Stimulated activated CD4-positive, alpha-beta T cell treated with anti-CD3 and anti-CD28 coated beads, Interleukin-2, amount 100 ng/mL, for 4 hours (primary cell): ENCODE measurements around the gene SLC6A18.

Experiments used
- DNase-seq: peaks from one replicate; pipeline ENCODE4 v3.0.0-alpha.2; 2020; ENCODE audit warnings: low read depth

Gene SLC6A18, protein sequence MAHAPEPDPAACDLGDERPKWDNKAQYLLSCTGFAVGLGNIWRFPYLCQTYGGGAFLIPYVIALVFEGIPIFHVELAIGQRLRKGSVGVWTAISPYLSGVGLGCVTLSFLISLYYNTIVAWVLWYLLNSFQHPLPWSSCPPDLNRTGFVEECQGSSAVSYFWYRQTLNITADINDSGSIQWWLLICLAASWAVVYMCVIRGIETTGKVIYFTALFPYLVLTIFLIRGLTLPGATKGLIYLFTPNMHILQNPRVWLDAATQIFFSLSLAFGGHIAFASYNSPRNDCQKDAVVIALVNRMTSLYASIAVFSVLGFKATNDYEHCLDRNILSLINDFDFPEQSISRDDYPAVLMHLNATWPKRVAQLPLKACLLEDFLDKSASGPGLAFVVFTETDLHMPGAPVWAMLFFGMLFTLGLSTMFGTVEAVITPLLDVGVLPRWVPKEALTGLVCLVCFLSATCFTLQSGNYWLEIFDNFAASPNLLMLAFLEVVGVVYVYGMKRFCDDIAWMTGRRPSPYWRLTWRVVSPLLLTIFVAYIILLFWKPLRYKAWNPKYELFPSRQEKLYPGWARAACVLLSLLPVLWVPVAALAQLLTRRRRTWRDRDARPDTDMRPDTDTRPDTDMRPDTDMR

DNA sequence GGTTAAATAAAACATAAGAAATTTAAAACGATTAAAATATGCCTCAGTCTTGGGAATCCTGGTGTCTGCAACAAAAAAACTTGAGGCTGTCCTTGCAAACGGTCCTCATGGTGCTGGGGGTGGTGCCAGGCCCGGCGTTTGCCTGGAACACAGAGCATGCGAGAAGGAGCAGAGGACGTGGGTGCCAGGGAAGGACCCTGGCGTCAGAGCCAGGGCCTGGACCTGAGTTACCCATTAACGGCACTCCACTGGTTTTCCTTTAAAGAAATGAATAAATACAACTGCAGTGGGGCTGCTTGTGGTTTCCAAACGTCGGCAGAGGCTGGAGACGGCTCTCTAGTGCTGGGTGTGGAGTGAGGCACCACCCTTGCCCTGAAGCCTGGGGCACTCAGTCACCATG is at the start of gene SLC6A18:
TSS of gene SLC6A18 (plus strand) at position 301 of the 400 bp plus-strand sequence. CDS start at position 398, 97 bp downstream.
- no peak for DNase-seq

DNA sequence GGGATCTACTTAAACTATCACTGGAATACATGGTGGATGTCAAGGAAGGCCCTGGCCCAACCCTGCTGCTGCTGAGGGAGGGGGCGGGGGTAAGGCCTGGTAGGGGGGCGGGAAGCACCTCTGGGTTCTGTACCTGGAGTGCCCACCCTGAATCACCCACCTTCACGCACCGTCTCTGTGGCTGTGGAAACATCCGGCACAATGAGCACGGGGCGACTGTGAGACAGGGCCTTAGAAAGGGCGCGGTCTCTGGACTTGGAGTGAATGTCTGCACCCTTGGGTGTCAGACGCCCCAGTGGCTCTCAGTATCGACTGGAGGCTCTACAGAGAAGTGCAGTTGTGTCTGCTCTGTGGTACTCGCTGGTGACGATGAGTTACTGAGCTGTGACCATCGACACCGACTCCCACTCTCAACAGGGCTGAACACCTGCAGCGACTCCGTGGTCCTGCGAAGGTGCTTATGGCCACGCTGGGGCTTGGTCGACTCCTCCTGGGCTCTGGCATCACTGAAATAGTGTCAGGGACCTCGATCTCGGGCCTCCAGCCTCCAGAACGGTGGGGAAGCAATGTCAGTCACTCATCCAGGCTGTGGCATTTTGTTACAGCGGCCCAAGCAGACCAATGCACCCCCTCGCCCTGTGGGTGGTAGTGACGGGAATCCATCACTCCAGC is 49.2 kb upstream of the SLC6A18 start:
- DNase-seq = no peak

DNA sequence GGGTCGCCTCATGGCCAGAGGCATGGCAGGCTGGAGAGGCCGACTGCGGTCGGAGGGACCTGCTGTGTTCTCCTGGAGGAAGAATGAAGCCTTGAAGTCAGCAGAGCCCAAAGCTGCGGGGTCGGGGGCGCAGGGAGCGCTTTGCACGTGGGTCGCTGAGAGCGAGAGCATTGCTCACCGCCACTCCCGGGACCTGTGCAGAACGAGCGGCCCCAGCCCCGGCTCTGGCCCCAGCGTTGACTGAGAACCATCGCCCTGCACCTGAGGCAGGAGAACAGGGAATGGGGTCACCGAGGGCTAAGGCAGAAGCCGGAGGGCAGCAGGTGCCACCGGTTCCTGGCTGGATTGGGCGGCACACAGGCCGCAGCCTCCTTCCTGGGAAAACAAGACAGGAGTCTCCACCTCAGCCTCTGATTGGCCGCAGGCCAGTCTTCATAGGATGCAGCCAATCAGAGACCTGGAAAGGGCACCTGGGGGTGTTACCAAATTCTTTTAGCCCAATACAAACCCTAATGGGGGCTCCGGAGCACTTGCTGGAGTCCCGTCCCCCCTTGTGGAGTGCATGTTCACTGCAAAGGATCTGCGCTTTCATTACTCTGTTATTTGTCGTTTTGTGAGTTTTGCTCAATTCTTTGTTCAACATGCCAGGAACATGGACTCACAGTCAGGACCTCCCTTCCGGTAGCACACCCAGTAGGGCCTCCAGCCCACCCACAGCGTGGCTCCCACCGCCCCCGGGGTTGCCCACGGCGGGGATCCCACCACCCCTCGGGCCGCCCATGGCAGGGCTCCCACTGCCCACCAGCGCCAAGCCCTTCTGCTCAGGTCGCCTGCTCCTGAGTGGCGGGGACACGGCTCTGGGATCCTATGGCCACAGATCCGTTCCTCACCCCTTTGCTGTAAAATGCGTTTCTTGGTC is 48.4 kb upstream of the SLC6A18 start:
- DNase-seq = no peak

DNA sequence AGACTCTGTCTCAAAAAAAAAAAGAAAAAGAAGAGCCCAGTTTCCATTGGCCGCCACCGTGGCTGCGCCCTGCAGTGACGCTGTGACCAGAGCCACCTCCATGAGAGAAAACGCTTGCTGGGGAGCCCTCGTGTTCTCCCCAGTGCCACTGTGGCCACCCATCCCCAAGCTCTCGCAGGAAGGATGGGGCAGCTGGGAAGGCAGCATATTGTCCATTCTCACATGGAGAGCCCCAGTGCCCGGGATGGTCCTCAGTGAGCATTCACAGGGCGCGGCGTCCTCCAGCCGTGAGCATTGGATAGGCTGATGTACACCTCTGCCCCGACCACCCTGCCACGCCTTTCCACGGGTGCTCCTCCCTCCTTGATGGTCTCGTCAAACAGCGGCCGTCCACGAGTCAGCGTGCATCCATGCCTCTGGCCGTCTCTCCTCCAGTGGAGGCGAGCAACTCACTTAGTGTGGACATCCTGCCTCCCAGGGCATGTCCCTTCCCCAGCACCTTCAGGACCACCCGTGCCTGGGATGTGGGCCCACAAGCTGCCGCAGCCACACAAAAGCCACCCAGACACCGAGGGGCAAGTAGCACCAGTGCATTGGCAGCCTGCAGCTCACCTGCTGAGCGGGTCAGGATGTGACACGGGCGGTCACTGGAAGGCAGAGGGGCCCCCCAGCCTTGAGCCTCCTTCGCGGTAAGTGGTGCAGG is 47.2 kb upstream of the SLC6A18 start:
- no peak for DNase-seq

DNA sequence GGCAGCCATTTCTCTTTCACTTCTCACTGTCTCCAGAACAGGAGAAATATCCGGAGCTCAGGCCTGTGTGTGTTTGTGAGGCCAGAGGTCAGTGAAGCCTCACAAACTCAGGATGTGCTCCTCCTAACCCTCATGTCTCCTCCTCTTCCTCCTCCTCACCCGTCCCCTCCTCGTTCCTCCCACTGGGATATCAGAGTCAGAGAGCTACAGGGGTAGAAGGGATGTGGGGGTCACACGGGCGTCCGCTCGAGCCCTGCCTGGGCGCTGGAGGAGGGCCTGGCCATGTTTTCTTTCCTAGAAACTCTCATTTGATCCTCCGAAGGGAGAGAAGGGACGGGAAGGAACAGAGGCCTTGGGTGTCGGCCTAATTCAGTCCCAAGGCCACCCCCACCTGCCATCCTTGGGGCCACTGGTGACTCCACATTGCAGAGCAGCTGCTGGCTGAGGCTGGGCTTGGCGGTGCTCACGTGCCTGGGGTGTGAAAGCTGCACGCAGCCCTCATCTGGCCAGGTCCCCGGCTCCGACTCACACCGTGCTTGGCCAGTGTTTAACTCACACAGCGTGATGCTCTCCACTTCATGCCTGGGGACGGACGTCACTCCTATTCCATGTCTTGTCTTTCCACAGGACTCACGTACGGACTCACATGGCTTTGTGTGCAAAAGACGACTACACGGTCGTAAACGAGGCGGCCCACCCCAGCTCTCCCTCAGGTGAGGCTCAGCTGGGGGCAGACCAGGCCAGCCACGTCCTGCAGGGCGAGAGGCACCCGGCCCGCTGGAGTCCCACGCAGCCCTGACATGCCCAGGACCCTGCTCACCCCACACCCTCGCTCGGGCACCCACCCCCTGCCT is 46.4 kb upstream of the SLC6A18 start:
- no peak for DNase-seq

DNA sequence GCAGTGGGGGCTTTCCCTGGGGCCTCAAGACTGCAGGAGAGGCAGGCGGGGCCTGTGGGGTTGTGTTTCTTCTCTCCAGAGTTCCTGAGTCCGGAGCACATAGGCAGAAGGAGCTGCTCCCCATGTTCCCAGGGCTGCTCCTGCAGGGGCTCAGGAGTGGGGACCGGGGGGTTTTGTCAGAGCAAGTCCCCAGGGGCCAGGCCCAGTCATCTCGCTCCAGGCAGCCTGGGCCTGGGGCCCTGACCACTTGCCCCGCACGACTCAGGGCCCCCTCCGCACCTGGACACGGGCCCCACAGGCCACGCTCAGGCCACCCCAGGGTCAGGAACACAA is 45.8 kb upstream of the SLC6A18 start:
- no peak for DNase-seq

DNA sequence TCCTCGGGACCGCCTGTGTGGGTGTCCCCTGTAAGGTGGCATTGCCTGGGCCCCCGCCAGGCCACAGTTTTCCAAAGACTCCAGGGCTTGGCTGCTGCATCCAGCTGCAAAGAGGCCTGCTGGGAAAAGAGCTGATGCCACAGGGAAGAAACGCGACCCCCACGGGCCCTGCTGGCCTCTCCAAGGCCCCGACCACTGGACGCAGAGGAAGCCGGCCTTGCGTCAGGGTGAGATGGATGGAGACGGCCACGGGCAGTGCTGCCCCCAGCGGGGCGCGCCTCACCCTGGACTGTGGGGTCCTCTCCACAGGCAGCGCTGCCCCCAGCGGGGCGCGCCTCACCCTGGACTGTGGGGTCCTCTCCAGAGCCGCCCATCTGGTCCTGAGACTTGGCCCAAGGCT is 45.1 kb upstream of the SLC6A18 start:
- DNase-seq = no peak

DNA sequence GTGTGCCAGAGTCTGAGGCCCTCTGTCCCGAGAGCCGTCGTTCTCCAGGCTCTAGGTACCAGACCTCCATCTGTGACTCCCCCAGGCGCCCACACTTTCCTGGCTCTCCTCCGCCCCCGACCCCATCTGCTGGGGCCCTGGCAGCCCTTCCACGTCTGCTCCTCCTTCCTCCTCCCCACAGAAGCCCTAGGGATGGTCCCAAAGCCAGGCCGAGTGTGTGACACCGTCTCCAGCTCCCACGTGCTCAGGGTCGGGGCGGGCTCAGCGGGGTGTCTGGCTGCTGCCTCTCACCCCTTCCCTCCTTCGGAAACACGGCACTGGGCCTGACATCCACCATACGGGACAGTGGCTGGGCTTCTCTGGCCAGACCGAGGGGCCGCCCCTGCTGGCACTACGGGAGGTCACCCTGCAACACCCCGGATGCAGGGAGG is 44.3 kb upstream of the SLC6A18 start:
- no peak for DNase-seq

DNA sequence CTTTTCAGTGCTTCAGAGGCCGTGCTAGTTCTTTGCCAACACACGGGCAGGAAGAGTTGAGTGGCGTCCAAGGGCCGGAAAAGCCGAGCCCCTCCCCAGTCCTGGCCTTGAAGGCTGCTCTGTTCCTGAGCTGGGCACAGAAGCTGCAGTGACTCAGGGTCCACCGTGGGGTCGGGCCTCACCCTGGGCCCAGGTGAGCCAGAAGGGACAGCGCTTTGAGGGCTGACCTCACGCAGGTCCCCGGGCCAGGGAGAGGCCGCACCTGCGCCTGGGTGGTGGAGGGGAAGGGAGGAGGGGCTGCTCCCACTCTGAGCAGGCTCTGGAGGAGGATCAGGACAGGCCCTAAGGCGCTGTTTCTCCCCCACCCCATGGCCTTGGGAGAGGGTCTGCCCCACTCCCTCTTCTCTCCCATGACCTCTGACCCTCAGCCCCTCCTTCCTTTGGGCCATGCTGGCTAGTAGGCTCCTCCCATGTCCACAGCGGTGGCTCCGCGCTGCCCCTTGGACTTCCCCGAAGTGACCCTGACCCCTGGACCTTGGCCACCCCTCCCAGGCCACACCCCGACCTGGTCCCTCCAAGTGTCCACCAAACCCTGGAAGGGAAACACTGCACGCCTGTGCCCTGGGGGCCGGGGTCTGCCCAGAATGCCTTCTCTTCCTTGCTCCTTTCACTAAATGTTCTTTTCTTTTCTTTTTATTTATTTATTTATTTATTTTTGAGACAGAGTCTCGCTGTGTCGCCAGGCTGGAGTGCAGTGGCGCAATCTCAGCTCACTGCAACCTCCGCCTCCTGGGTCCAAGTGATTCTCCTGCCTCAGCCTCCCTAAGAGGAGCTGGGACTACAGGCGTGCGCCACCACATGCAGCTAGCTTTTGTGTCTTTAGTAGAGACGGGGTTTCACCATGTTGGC is 43.5 kb upstream of the SLC6A18 start:
- DNase-seq = no peak

DNA sequence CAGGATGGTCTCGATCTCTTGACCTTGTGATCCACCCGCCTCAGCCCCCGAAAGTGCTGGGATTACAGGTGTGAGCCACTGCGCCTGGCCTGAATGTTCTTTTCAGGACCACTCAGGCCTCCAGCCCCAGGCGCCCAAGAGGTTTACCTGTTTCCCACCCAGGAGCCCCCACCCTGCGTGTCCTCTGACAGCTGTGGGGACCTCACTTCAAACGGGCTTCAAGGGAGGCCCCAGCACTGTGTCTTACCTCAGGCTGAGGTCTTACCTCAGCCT is 42.9 kb upstream of the SLC6A18 start:
- no peak for DNase-seq

DNA sequence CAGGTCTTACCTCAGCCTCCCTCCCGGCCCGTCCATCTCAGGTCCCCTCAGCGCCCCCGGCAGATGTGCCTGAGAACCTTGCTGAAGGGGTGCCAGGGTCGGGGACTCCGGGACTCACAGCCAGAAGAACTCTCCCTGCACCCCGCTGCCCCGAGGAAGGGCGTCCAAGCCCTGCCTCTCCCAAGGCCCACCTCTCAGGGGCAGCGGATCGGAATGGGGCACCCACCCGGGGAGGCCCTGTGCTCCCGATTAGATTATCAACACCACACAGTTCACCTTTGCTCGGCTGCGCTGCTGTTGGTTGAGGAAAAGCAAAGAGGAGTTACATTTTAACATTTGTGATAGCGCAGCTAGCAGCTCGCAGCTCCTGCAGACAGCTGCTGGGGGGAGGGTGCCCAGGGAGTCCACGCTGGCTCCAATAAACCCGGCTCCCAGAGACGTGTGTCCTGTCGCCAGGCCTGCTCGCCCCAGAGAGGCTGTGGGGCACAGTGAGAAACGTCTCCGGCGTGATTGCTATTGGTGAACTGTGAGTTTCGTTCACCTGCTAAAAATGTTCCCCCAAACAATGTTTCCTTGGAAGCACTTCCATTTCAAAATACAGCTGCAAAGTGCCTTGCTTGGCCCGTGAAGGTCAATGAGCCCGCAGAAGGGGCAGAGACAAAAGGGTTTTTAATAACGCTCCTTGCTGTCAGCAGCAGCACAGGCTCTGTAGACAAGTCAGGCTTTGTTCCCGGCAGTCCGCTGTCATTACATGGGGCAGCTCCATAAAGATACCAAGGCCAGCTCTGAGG is 42.4 kb upstream of the SLC6A18 start:
- DNase-seq = no peak

DNA sequence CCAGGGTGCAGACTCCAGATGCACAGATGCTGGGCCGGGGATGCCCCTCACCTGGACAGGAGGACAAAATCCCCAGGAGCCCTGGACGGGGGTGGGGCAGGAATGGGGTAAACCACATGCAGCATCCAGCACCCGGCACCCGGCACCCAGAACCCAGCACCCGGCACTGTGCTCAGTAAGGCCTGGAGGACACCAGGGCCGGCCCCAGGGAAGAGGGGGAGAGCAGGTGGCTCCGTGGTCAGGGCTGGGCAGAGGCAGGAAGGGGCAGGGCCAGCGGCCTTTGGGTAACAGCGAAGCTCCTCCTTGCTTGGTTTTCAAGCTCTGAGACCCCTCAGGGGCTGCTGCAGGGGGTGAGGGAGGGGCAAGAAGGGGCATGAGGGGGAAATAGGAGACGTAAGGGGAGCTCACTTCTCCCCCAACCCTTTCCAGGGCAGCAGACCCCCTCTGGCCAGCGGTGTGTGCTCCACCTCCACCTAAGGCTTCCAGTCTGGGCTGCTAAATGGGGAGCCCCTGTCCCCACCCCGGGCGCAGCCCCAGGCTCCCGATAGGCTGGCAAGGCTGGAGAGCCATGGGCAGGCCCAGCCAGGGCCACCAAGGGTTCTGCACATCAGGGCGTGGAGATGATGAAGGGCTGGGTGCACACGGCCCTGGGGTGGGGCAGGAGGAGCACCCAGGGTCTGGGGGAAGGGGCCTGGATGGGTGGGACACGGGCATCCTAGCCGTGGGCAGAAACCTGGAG is 41.6 kb upstream of the SLC6A18 start:
- DNase-seq = no peak

DNA sequence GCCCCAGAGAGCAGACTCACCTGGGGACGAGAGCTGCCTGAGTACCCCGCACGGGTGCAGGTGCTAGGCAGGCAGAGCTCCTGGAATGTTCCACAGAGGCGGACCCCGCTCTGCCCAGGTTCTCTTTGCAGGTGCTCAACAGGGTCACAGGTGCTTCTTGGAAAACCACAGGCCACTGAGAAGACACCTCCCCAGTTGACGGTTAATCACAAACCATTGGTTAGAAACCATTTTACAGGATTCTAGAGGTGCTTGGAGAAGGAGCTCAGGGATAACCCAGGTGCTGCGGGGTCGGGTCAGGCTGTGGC is 41.1 kb upstream of the SLC6A18 start:
- no peak for DNase-seq

DNA sequence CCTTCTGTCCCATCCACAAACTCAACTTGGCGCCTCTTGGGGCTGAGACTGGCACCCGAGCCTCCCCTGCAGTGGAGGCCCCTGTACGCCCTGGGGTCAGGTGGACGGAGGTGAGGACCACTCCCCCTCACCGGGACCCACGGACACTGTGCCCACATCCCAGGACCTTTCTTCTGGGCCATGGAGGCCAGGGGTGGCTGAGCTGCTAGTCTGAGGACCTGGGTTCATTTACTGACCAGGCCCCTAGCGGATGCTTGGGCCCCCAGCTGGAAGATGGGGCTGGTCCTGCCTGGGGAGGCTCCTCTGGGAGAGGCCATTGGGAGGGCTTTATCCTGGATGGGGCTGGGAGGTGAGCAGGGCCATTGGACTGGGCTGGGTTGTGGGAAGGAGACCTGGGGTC is 40.7 kb upstream of the SLC6A18 start:
- no peak for DNase-seq

DNA sequence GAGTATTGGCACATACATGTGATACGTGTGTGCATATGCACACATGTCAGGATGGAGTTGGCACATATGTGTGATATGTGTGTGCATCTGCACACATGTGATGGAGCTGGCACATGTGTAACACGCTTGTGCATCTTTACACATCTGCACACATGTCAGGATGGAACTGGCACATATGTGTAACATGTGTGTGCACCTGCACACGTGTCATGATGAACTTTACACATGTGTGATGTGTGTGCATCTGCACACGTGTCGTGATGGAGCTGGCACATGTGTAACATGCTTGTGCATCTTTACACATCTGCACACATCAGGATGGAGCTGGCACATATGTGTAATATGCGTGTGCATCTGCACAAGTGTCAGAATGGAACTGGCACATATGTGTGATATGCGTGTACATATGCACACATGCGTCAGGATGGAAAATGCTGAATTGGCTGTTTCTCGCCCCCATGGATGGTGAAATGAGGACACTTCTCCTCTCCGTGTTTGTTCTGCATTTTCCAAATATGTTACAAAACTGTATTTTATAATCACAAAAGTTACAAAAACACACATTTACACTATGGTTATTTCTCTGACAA is 40.0 kb upstream of the SLC6A18 start:
- DNase-seq = no peak

DNA sequence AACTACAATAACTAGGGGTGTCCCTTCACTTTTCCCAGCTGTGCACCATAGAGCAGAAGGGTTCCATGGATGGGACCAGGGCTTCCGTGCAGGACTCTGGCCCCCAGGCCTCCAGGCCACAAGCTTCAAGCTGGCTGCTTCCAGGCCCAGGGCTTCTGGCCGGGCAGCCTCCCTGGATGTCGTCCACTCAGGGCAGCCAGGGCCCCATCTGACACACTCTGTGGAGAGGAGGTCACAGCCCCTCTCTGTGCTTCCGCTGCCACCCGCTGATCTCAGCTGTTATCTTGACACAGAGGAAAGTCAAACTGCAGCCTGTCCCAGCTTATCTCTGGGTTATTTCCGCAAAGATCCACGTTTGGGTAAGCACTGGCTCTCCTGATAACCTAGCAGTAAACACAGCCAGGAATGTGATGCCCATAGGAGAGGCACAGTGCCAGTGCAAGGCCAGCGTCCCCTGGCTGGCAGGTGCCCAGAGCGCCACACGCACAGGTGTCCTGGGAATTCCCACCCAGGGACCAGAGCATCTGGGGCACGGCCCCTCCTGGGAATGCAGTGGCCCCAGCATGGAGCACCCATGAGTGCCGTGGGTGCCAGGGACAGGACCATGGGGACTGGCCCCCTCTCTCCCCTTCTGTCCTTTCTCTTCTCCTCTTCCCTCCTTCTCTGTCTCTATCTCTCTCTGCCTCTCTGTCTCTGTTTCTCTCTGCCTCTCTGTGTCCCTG is 39.4 kb upstream of the SLC6A18 start:
- no peak for DNase-seq
